K562 (cell line): Measurements from ENCODE around the gene TCF23. TPM values are rescaled to one million over a fixed set of nuclear protein-coding genes. Genes with fewer than 3 reads are reported as not detected.

Experiments used
- ATAC-seq: fragments of 200-7000 bp; cut with Tn5 transposase; 3 replicates; pipeline ENCODE4 v1.9.1; 2020; ENCODE audit warnings: moderate library complexity
- BruUV-seq: library from RNA; stranded (reverse); fragments of 400-500 nt; replicated peaks from 2 replicates; lab custom pipeline; 2021; lab: Mats Ljungman, UMichigan
- CTCF ChIA-PET: fragments of 300-600 bp; formaldehyde crosslinking; extraction: SDS; loops from one replicate; lab custom pipeline; 2021; ENCODE audit warnings: low intra/inter-chr PET ratio; lab: Yijun Ruan, JAX
- POLR2A ChIA-PET: fragments of 300-600, 350-650 bp; sonication (Branson Sonifier 250); formaldehyde crosslinking; extraction: SDS; loops from one replicate; lab custom pipeline; 2021; ENCODE audit warnings: antibody characterized with exemption, inconsistent platforms; lab: Yijun Ruan, JAX
- DNase-seq, 4 experiments: peaks; one replicate each; pipeline versions ENCODE4 v3.0.0 to v3.0.0-alpha.2; 2011 to 2018; ENCODE audit warnings: low spot score in 3 of 4, mixed read lengths in 3 of 4; ENCODE audit errors: extremely low read depth in 1 of 4
- FAIRE-seq: peaks from 2 replicates; lab custom pipeline; 2011; peaks lifted over from hg19 to GRCh38; lab: Jason Lieb, UNC
- H2AFZ ChIP-seq: 2 replicates; pipeline ENCODE4 v1.6.0; 2011; ENCODE audit warnings: low read depth, low read length, control low read depth, inconsistent platforms
- H3K27ac ChIP-seq: fragments of 200-600 bp; 3 replicates; pipeline ENCODE4 v1.8.0; 2011; ENCODE audit warnings: low read depth, mild to moderate bottlenecking, control low read depth, inconsistent platforms, low read length, moderate library complexity, mixed read lengths; ENCODE audit errors: extremely low read depth
- H3K27me3 ChIP-seq, 2 experiments: fragments of 300-600 bp in 1 of 2; 2 replicates in 1 of 2; 3 replicates in 1 of 2; pipeline versions ENCODE4 v1.6.0 to v1.8.0; 2011; ENCODE audit warnings: inconsistent platforms in 2 of 2, low read length in 2 of 2, mild to moderate bottlenecking in 1 of 2, mixed read lengths in 1 of 2, moderate library complexity in 1 of 2; ENCODE audit not compliant: control insufficient read depth in 2 of 2, insufficient read depth in 2 of 2
- H3K36me3 ChIP-seq: fragments of 300-600 bp; 3 replicates; pipeline ENCODE4 v1.8.0; 2011; ENCODE audit warnings: mild to moderate bottlenecking, low read length, inconsistent platforms; ENCODE audit not compliant: control insufficient read depth, insufficient read depth
- H3K4me1 ChIP-seq, 2 experiments: fragments of 200-600 bp in 1 of 2; replicated peaks in 1 of 2; 2 replicates in 1 of 2; 3 replicates in 1 of 2; pipeline versions ENCODE4 v1.5.1 to v1.8.0; 2011; ENCODE audit warnings: inconsistent platforms in 2 of 2, low read length in 2 of 2, mild to moderate bottlenecking in 1 of 2, mixed read lengths in 1 of 2, moderate library complexity in 1 of 2; ENCODE audit not compliant: control insufficient read depth in 2 of 2, insufficient read depth in 2 of 2
- H3K4me2 ChIP-seq: 2 replicates; pipeline ENCODE4 v1.6.1; 2011; ENCODE audit warnings: low read length, control low read depth, inconsistent platforms, mixed read lengths; ENCODE audit not compliant: insufficient read depth
- H3K4me3 ChIP-seq: fragments of 200-600 bp; sonication (generic), shearing (Covaris generic); 2 replicates; pipeline ENCODE4 v1.5.1; 2016; ENCODE audit warnings: control low read depth, inconsistent platforms
- H3K79me2 ChIP-seq: fragments of 200-600 bp; 3 replicates; pipeline ENCODE4 v1.8.0; 2011; ENCODE audit warnings: low read length, inconsistent platforms; ENCODE audit not compliant: control insufficient read depth, insufficient read depth
- H3K9ac ChIP-seq, 2 experiments: 2 replicates each; pipeline versions ENCODE4 v1.6.0 to v1.6.1; 2011; ENCODE audit warnings: low read depth in 2 of 2, low read length in 2 of 2, control low read depth in 1 of 2, inconsistent platforms in 1 of 2, mild to moderate bottlenecking in 1 of 2, mixed read lengths in 1 of 2; ENCODE audit not compliant: insufficient read depth in 1 of 2
- H3K9me1 ChIP-seq: one replicate; pipeline ENCODE4 v1.6.0; 2011; ENCODE audit warnings: inconsistent platforms, mild to moderate bottlenecking, low read length, moderate library complexity; ENCODE audit not compliant: control insufficient read depth, insufficient read depth
- H3K9me3 ChIP-seq: replicated peaks from 2 replicates; pipeline ENCODE4 v1.5.1; 2011; ENCODE audit warnings: low read depth, low read length, inconsistent platforms; ENCODE audit not compliant: control insufficient read depth, insufficient read depth
- H4K20me1 ChIP-seq: replicated peaks from 2 replicates; pipeline ENCODE4 v1.6.1; 2011; ENCODE audit warnings: low read length, inconsistent platforms, mixed read lengths; ENCODE audit not compliant: control insufficient read depth, insufficient read depth
- E2F8 ChIP-seq: fragments of 450-650 bp; IDR thresholded peaks from 2 replicates; pipeline ENCODE4 v1.7.1; 2018; ENCODE audit warnings: mild to moderate bottlenecking, low read depth; ENCODE audit not compliant: partially characterized antibody
- HNRNPK ChIP-seq: fragments of 200-400 bp; formaldehyde crosslinking; IDR thresholded peaks from one replicate; pipeline ENCODE4 v1.6.1; 2018; ENCODE audit warnings: mild to moderate bottlenecking, low read depth, low read length; ENCODE audit not compliant: poor library complexity, severe bottlenecking
- TAL1 ChIP-seq: fragments of 450-650 bp; IDR thresholded peaks from 2 replicates; pipeline ENCODE4 v1.6.1; 2016; ENCODE audit warnings: mild to moderate bottlenecking
- ZSCAN29 ChIP-seq: fragments of 450-650 bp; IDR thresholded peaks from 2 replicates; pipeline ENCODE4 v1.6.1; 2017
- WGBS: fragments of 100-300 bp; shearing (Covaris generic); methylation state at CpG from one replicate; pipeline ENCODE4 v1.1.6; 2016; ENCODE audit warnings: low coverage, mixed read lengths; ENCODE audit not compliant: insufficient coverage; ENCODE audit errors: missing lambda C conversion rate; 5-methylcytosine and 5-hydroxymethylcytosine counted together
- in situ Hi-C: fragments of 300-500 bp; cut with MboI; formaldehyde crosslinking; loops from 4 replicates; pipeline ENCODE4 v1.15.0; 2018; ENCODE audit warnings: inconsistent platforms, mixed read lengths
- intact Hi-C: fragments of 100-400 bp; cut with micrococcal nuclease; formaldehyde crosslinking; loops from 2 replicates; pipeline ENCODE4 v1.14.2; 2022
- polyA plus RNA-seq, 8 experiments: library from polyadenylated mRNA; depleted of rRNA in 4 of 8; stranded (reverse) in 5 of 8; unstranded in 3 of 8; fragments of >200 nt; fragmentation: Nextera tagmentation in 2 of 8; fragmentation: Illumina TruSeq in 1 of 8; extraction: Ambion mirVana in 2 of 8; extraction: Trizol in 1 of 8; gene quantifications; 2 replicates each; pipeline versions ENCODE4 v1.2.1 to v1.2.3, GENCODE V29; 2011 to 2014; ENCODE audit warnings: inconsistent platforms in 1 of 8, missing spikeins in 1 of 8
- total RNA-seq, 7 experiments: library from RNA; depleted of rRNA in 6 of 7; stranded (reverse); fragments of >200 nt in 6 of 7; fragmentation: Illumina TruSeq in 2 of 7; extraction: Trizol in 2 of 7; gene quantifications; 2 replicates each; pipeline versions ENCODE4 v1.2.1 to v1.2.3, GENCODE V29; 2011 to 2021; ENCODE audit warnings: low replicate concordance in 1 of 7

The TCF23 gene
- total and polyA plus RNA-seq, 9 of the 15 experiments (the other 6 are each of a cell fraction or from before 2014, with no cell fraction given) = 0.07 TPM; not detected in 8

- no TSS peak for BruUV-seq
- ChIA-PET CTCF (no interaction called here), POLR2A (no interaction called here)
- H3K4me2 ChIP-seq = no peak overlapping the region
- FAIRE-seq (no peak), ATAC-seq (no peak), DNase-seq (no peak)
- no peaks in the 10 kb centered on the region for H3K27me3 ChIP-seq
- TF ChIP-seq E2F8 (no peak), HNRNPK (no peak), TAL1 (no peak), ZSCAN29 (no peak)
- in situ Hi-C loops = no loop called here
- peaks cover 4 to 11% of the 10 kb centered on the region in 2 experiments; a peak in 4 of 5 replicates for H3K4me1 ChIP-seq
- WGBS = 96% methylated on average over 8 of the region's 8 CpGs
- no peaks in the 10 kb centered on the region for H3K9me3 ChIP-seq
- H3K36me3 ChIP-seq = peaks cover 95% of the 10 kb centered on the region
- no peaks in the 10 kb centered on the region for H4K20me1 ChIP-seq
- no peak overlapping the region for H2AFZ ChIP-seq
- H3K9me1 ChIP-seq = no peaks in the 10 kb centered on the region
- H3K27ac ChIP-seq = no peak overlapping the region
- intact Hi-C loops = no loop called here
- H3K79me2 ChIP-seq = peaks cover 10% of the 10 kb centered on the region; the same call in 1 of the 3 replicates
- H3K9ac ChIP-seq = no peak overlapping the region
- no peak overlapping the region for H3K4me3 ChIP-seq
Measured at GRCh38 chr2:27204566-27204965, 55.8 kb downstream of the TCF23 start.
